ENCODE measurements around the gene LMF1.

- TF ChIP-seq CTCF (IDR thresholded peaks at IDR 0.05; ENCODE audit: low read depth, low read length) (no peak), EZH2phosphoT487 (IDR thresholded peaks at IDR 0.05; ENCODE audit: low read depth) (no peak)
Observed at GRCh38 chr16:901715-902601, 68.8 kb downstream of the LMF1 start.
